22Rv1 (cell line): ENCODE results near the gene MINDY4.

ENCODE experiments used
- H3K27ac ChIP-seq: fragments of 450-650 bp; 2 replicates; pipeline ENCODE4 v1.5.1; 2017
- ZFX ChIP-seq: fragments of 450-650 bp; IDR thresholded peaks from 2 replicates; pipeline ENCODE4 v1.6.1; 2017; ENCODE audit warnings: antibody characterized with exemption, borderline replicate concordance
- TF ChIP-seq, protein P1 (sequence below): fragments of 450-650 bp; IDR thresholded peaks from 2 replicates; pipeline ENCODE4 v1.5.1; 2017; ENCODE audit warnings: mild to moderate bottlenecking

The MINDY4 gene

DNA sequence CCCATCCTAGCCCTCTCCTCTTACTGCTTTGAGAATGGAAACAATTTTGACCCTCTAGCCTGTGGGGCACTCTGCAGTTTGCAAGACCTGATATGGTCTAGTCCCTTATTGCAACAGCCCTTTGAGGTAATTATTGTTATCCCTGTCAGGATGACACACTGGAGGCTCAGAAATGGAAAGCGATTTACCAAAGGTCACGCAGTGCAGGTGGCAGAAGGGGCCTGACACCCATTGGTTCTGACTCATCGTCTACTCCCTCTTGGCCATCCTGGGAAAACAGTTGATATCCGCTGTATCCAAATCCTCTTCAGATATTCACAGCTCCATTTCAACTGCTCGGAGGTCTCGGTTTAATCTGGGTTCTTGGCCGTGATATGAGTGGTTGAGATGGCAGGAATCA is 95.7 kb downstream of the MINDY4 start:
- H3K27ac ChIP-seq: no peak overlapping the region
- no peak for TF ChIP-seq ZFX
- TF ChIP-seq, protein P1, sequence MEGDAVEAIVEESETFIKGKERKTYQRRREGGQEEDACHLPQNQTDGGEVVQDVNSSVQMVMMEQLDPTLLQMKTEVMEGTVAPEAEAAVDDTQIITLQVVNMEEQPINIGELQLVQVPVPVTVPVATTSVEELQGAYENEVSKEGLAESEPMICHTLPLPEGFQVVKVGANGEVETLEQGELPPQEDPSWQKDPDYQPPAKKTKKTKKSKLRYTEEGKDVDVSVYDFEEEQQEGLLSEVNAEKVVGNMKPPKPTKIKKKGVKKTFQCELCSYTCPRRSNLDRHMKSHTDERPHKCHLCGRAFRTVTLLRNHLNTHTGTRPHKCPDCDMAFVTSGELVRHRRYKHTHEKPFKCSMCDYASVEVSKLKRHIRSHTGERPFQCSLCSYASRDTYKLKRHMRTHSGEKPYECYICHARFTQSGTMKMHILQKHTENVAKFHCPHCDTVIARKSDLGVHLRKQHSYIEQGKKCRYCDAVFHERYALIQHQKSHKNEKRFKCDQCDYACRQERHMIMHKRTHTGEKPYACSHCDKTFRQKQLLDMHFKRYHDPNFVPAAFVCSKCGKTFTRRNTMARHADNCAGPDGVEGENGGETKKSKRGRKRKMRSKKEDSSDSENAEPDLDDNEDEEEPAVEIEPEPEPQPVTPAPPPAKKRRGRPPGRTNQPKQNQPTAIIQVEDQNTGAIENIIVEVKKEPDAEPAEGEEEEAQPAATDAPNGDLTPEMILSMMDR: no peak

DNA sequence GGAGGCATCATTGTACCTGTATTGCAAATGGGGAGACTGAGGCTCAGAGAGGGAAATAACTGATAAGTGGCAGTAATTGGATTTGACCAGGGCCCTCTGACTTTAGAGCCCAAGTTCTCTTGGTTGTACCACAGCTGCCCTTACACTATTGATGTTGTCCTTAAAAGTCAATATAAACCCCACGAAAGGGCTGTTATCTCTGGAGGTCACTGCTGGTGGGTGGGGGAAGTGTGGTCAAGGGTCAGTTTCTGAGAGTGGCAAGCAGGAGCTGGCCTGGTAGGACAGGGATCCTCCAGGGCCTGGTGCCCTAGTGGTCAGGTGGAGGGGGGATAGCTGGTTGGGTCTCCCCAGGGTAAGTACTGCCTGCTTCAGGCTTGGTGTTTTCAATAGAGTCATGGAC is 96.3 kb downstream of the MINDY4 start:
- TF ChIP-seq ZFX: no peak
- no peak overlapping the region for H3K27ac ChIP-seq

GRCh38 chr7:30869794-30870611 is 98.8 kb downstream of the MINDY4 start:
- H3K27ac ChIP-seq: no peak overlapping the region
- TF ChIP-seq, protein P1: no peak
- no peak for TF ChIP-seq ZFX

GRCh38 chr7:30870821-30871518 is 99.8 kb downstream of the MINDY4 start:
- no peak overlapping the region for H3K27ac ChIP-seq
- TF ChIP-seq, protein P1: no peak
- no peak for TF ChIP-seq ZFX

- H3K27ac ChIP-seq: no peak overlapping the region
- TF ChIP-seq ZFX: no peak
- TF ChIP-seq, protein P1: no peak
Observed at GRCh38 chr7:30871655-30872054, 100.4 kb downstream of the MINDY4 start.

GRCh38 chr7:30873207-30873606 is 102.0 kb downstream of the MINDY4 start:
- H3K27ac ChIP-seq: no peak overlapping the region
- TF ChIP-seq, protein P1: no peak
- TF ChIP-seq ZFX: no peak

DNA sequence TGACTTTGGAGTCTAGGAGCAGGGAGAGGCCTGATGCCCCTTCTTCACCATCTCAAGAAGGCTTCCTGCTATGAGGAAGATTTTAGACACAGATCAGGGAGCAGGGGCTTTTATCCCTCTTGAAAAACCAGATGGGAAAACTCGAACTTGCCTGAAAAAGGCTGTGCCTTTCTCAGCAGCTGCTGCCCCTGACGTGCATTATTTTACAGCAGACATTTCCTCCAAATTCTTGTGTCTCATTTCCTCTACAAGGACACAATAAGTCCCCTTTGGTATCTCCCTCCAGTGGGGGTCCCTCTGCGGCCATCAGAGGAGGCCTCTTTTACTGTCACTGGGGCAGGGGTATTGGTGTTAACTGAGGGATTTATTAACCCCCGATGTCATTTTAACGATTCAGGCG is 102.4 kb downstream of the MINDY4 start:
- no peak for TF ChIP-seq ZFX
- TF ChIP-seq, protein P1: no peak
- H3K27ac ChIP-seq: no peak overlapping the region
